HepG2 (cell line): ENCODE measurements around the gene CAND2. TPM values are rescaled to one million over a fixed set of nuclear protein-coding genes. Genes with fewer than 3 reads are reported as not detected.

Experiments used
- ATAC-seq: fragments of 200-7000 bp; cut with Tn5 transposase; 3 replicates; pipeline ENCODE4 v1.9.1; 2020; ENCODE audit warnings: mild to moderate bottlenecking, moderate library complexity
- BruUV-seq: library from RNA; stranded (reverse); fragments of 400-500 nt; replicated peaks from 2 replicates; lab custom pipeline; 2021; lab: Mats Ljungman, UMichigan
- CTCF ChIA-PET: fragments of 300-600 bp; formaldehyde crosslinking; extraction: SDS; loops from one replicate; lab custom pipeline; 2021; ENCODE audit warnings: low total read pairs, inconsistent platforms, low intra/inter-chr PET ratio; lab: Yijun Ruan, JAX
- POLR2A ChIA-PET: fragments of 350-600 bp; sonication (Branson Sonifier 250); formaldehyde crosslinking; loops from one replicate; lab custom pipeline; 2020; ENCODE audit warnings: antibody characterized with exemption, inconsistent platforms; lab: Yijun Ruan, JAX
- DNase-seq: peaks from one replicate; pipeline ENCODE4 v3.0.0-alpha.2; 2015; ENCODE audit warnings: low spot score
- FAIRE-seq: peaks from 3 replicates; lab custom pipeline; 2011; peaks lifted over from hg19 to GRCh38; lab: Jason Lieb, UNC
- H2AFZ ChIP-seq: one replicate; pipeline ENCODE4 v1.6.1; 2011; ENCODE audit warnings: low read length, inconsistent platforms
- H3K27ac ChIP-seq: fragments of 300-600 bp; 3 replicates; pipeline ENCODE4 v1.8.0; 2011; ENCODE audit warnings: mixed run types, mild to moderate bottlenecking, mixed read lengths, low read length, inconsistent platforms; ENCODE audit not compliant: insufficient read depth; ENCODE audit errors: extremely low read length
- H3K27me3 ChIP-seq, 2 experiments: fragments of 200-600 bp in 1 of 2; 2 replicates in 1 of 2; 3 replicates in 1 of 2; pipeline versions ENCODE4 v1.6.0 to v1.8.0; 2011; ENCODE audit warnings: low read length in 2 of 2, mild to moderate bottlenecking in 2 of 2, moderate library complexity in 2 of 2, inconsistent platforms in 1 of 2; ENCODE audit not compliant: insufficient read depth in 2 of 2, control insufficient read depth in 1 of 2
- H3K36me3 ChIP-seq, 2 experiments: fragments of 200-600 bp in 1 of 2; replicated peaks in 1 of 2; 2 replicates in 1 of 2; 3 replicates in 1 of 2; pipeline versions ENCODE4 v1.5.1 to v1.8.0; 2011; ENCODE audit warnings: low read length in 2 of 2, inconsistent platforms in 1 of 2; ENCODE audit not compliant: insufficient read depth in 2 of 2, control insufficient read depth in 1 of 2
- H3K4me1 ChIP-seq: 2 replicates; pipeline ENCODE4 v1.5.1; 2012; ENCODE audit warnings: low read length, inconsistent platforms; ENCODE audit not compliant: insufficient read depth
- H3K4me2 ChIP-seq: 2 replicates; pipeline ENCODE4 v1.6.0; 2011; ENCODE audit warnings: low read depth, low read length, inconsistent platforms
- H3K4me3 ChIP-seq, 3 experiments: fragments of 200-600 bp in 1 of 3; sonication (generic), shearing (Covaris generic) in 1 of 3; replicated peaks in 1 of 3; 2 replicates each; pipeline ENCODE4 v1.5.1; 2011 to 2016; ENCODE audit warnings: low read length in 3 of 3, inconsistent platforms in 2 of 3, low read depth in 2 of 3, mild to moderate bottlenecking in 2 of 3, control low read depth in 1 of 3, mixed read lengths in 1 of 3; ENCODE audit not compliant: insufficient read depth in 1 of 3
- H3K79me2 ChIP-seq: one replicate; pipeline ENCODE4 v1.6.1; 2011; ENCODE audit warnings: low read length, inconsistent platforms; ENCODE audit not compliant: insufficient read depth
- H3K9ac ChIP-seq: 2 replicates; pipeline ENCODE4 v1.6.0; 2011; ENCODE audit warnings: mild to moderate bottlenecking, low read depth, low read length, inconsistent platforms; ENCODE audit not compliant: insufficient read depth
- H3K9me3 ChIP-seq: 2 replicates; pipeline ENCODE4 v1.5.1; 2012; ENCODE audit warnings: mild to moderate bottlenecking, low read length
- H4K20me1 ChIP-seq: 2 replicates; pipeline ENCODE4 v1.6.0; 2011; ENCODE audit warnings: inconsistent platforms, mild to moderate bottlenecking, low read length, moderate library complexity; ENCODE audit not compliant: insufficient read depth
- CREB1 ChIP-seq, 2 experiments: fragments of 450-650 bp in 1 of 2; IDR thresholded peaks; 2 replicates each; pipeline ENCODE4 v1.6.1; 2016 to 2017; ENCODE audit warnings: control low read depth in 1 of 2, mild to moderate bottlenecking in 1 of 2, missing compliant biosample characterization in 1 of 2, missing genetic modification characterization in 1 of 2
- DNMT3B ChIP-seq: conservative IDR thresholded peaks from 2 replicates; pipeline ENCODE4 v1.6.1; 2016; ENCODE audit warnings: missing biosample characterization, control low read depth
- KDM3A ChIP-seq: IDR thresholded peaks from 2 replicates; pipeline ENCODE4 v1.6.1; 2018; ENCODE audit warnings: low read depth, missing compliant biosample characterization
- KDM6A ChIP-seq: IDR thresholded peaks from 2 replicates; pipeline ENCODE4 v1.6.1; 2016; ENCODE audit warnings: low read depth
- MEIS2 ChIP-seq: sonication (generic); formaldehyde crosslinking; IDR thresholded peaks from 2 replicates; pipeline ENCODE4 v1.9.0; 2021; ENCODE audit warnings: mild to moderate bottlenecking, missing genetic modification reagents
- NFIC ChIP-seq: IDR thresholded peaks from 2 replicates; pipeline ENCODE4 v1.6.1; 2012; ENCODE audit warnings: mild to moderate bottlenecking, low read length, inconsistent platforms
- POLR2G ChIP-seq: fragments of 200-400 bp; formaldehyde crosslinking; IDR thresholded peaks from 2 replicates; pipeline ENCODE4 v1.6.1; 2018; ENCODE audit warnings: mild to moderate bottlenecking, low read depth, low read length, moderate library complexity
- SIX4 ChIP-seq: sonication (generic); formaldehyde crosslinking; IDR thresholded peaks from 2 replicates; pipeline ENCODE4 v1.4.0; 2020; ENCODE audit warnings: missing genetic modification reagents
- TBL1XR1 ChIP-seq: fragments of 150-350 bp; IDR thresholded peaks from 2 replicates; pipeline ENCODE4 v1.6.1; 2014; ENCODE audit warnings: borderline replicate concordance, low read length; ENCODE audit not compliant: partially characterized antibody
- TEAD3 ChIP-seq: optimal IDR thresholded peaks from 2 replicates; pipeline ENCODE3; 2016; ENCODE audit warnings: borderline replicate concordance
- ZBTB7A ChIP-seq: sonication (generic); formaldehyde crosslinking; IDR thresholded peaks from 2 replicates; pipeline ENCODE4 v1.8.0; 2022; ENCODE audit warnings: mild to moderate bottlenecking, missing genetic modification reagents
- ZFX ChIP-seq: sonication (generic); formaldehyde crosslinking; IDR thresholded peaks from 2 replicates; pipeline ENCODE4 v1.4.0; 2020; ENCODE audit warnings: mild to moderate bottlenecking, low read depth, missing genetic modification reagents, moderate library complexity
- ZFY ChIP-seq: sonication (generic); formaldehyde crosslinking; IDR thresholded peaks from 2 replicates; pipeline ENCODE4 v1.4.0; 2020; ENCODE audit warnings: missing genetic modification reagents
- ZMAT5 ChIP-seq: sonication (generic); formaldehyde crosslinking; IDR thresholded peaks from 2 replicates; pipeline ENCODE4 v1.5.0; 2020; ENCODE audit warnings: mild to moderate bottlenecking, low read depth, missing genetic modification reagents, borderline replicate concordance
- ZNF34 ChIP-seq: sonication (generic); formaldehyde crosslinking; IDR thresholded peaks from 2 replicates; pipeline ENCODE4 v1.4.0; 2020; ENCODE audit warnings: mild to moderate bottlenecking, missing genetic modification reagents, borderline replicate concordance
- ZNF687 ChIP-seq: sonication (generic); formaldehyde crosslinking; IDR thresholded peaks from 2 replicates; pipeline ENCODE4 v1.5.1; 2020; ENCODE audit warnings: mild to moderate bottlenecking, missing genetic modification reagents, moderate library complexity
- ZNF891 ChIP-seq: sonication (generic); formaldehyde crosslinking; IDR thresholded peaks from 2 replicates; pipeline ENCODE4 v1.5.0; 2020; ENCODE audit warnings: mild to moderate bottlenecking, missing genetic modification reagents
- ZSCAN29 ChIP-seq: sonication (generic); formaldehyde crosslinking; conservative IDR thresholded peaks from 2 replicates; pipeline ENCODE4 v1.4.0; 2020; ENCODE audit warnings: mild to moderate bottlenecking, missing genetic modification reagents
- ZSCAN5A ChIP-seq: sonication (generic); formaldehyde crosslinking; IDR thresholded peaks from 2 replicates; pipeline ENCODE4 v1.8.0; 2022; ENCODE audit warnings: mild to moderate bottlenecking, missing genetic modification reagents, borderline replicate concordance
- WGBS: methylation state at CpG from one replicate; pipeline ENCODE4 v1.1.6; 2017; ENCODE audit warnings: low lambda C conversion rate; 5-methylcytosine and 5-hydroxymethylcytosine counted together
- in situ Hi-C: cut with HindIII; loops from 2 replicates; pipeline ENCODE4 v1.10.0; 2017; ENCODE audit warnings: low pct_unique_long_range_greater_than_20kb; ENCODE audit not compliant: extremely low pct_ligation_motif_present
- intact Hi-C: fragments of 100-400 bp; cut with micrococcal nuclease; formaldehyde crosslinking; loops from one replicate; pipeline ENCODE4 v1.10.0; 2022; ENCODE audit not compliant: unreplicated experiment
- polyA plus RNA-seq, 8 experiments: library from polyadenylated mRNA; depleted of rRNA in 3 of 8; stranded (reverse) in 7 of 8; unstranded in 1 of 8; fragments of >200 nt; fragmentation: Illumina TruSeq in 4 of 8; extraction: Trizol in 4 of 8; gene quantifications; 2 replicates each; pipeline versions ENCODE4 v1.2.1 to v1.2.3, GENCODE V29; 2011 to 2016; ENCODE audit warnings: low read depth in 4 of 8, missing spikeins in 1 of 8, mixed read lengths in 1 of 8; ENCODE audit not compliant: insufficient read depth in 1 of 8
- total RNA-seq, 5 experiments: library from RNA; depleted of rRNA; stranded (reverse); fragments of >200 nt; fragmentation: Illumina TruSeq; extraction: Trizol; gene quantifications; 2 replicates each; pipeline ENCODE4 v1.2.3, GENCODE V29; 2016; ENCODE audit warnings: low read depth in 1 of 5

CAND2 gene
- total and polyA plus RNA-seq, 2 of the 13 experiments (the other 11 are each of a cell fraction or from before 2014, with no cell fraction given), result 0.01 TPM; not detected in 1

GRCh38 chr3:12759097-12759679 lies 37.3 kb upstream of the CAND2 start, which contains the start of gene TMEM40:
Gene TMEM40, minus strand, starts transcription at chr3:12759259. Its CDS starts 9,427 bp downstream, at chr3:12749832.
- H3K27ac ChIP-seq, result no peak within 1 kb of the TSS
- no peak within 1 kb of the TSS for H3K9ac ChIP-seq
- no peaks in the 10 kb centered on the region for H3K36me3 ChIP-seq
- no peaks in the 10 kb centered on the region for H4K20me1 ChIP-seq
- ChIA-PET POLR2A (no interaction called here), CTCF (no interaction called here)
- FAIRE-seq (no peak), ATAC-seq (peak; percentile 64), DNase-seq (no peak)
- H3K4me1 ChIP-seq, result peaks cover 29% of the 10 kb centered on the region
- no peaks in the 10 kb centered on the region for H3K79me2 ChIP-seq
- WGBS, result 25% methylated on average over 4 of the region's 10 CpGs
- H3K4me2 ChIP-seq, result peak within 1 kb of the TSS; percentile 50
- in situ Hi-C loops, result no loop called here
- H3K27me3 ChIP-seq, result 0 out of 5 replicates have a peak, but pooled peaks cover 0 to 3% of the 10 kb centered on the region in 2 experiments
- peak within 1 kb of the TSS; percentile 56 for H2AFZ ChIP-seq
- peak within 1 kb of the TSS in 1 of 3 experiments; percentile 29; a peak in 1 of 6 replicates for H3K4me3 ChIP-seq
- intact Hi-C loops, result no loop called here
- H3K9me3 ChIP-seq, result no peaks in the 10 kb centered on the region
- BruUV-seq, result no TSS peak
- peak; percentile 53 for TF ChIP-seq ZFX (CRISPR knock-in tag)
- no peak for TF ChIP-seq SIX4 (CRISPR knock-in tag)
- no peak for TF ChIP-seq POLR2G
- TF ChIP-seq ZFY (CRISPR knock-in tag), result 0 out of 2 replicates have a peak, but pooled peaks have one; percentile 15
- TF ChIP-seq KDM6A, result no peak
- peak; percentile 50 for TF ChIP-seq TEAD3 (CRISPR knock-in tag)
- TF ChIP-seq ZBTB7A (CRISPR knock-in tag), result no peak
- TF ChIP-seq TBL1XR1, result no peak
- no peak for TF ChIP-seq MEIS2
- no peak for TF ChIP-seq ZNF891 (CRISPR knock-in tag)
- no peak for TF ChIP-seq DNMT3B (CRISPR knock-in tag)
- no peak for TF ChIP-seq ZMAT5 (CRISPR knock-in tag)
- TF ChIP-seq KDM3A (CRISPR knock-in tag), result no peak
- TF ChIP-seq ZSCAN29, result no peak
- TF ChIP-seq ZNF34 (CRISPR knock-in tag), result no peak
- TF ChIP-seq ZSCAN5A (CRISPR knock-in tag), result no peak
- peak; percentile 20; the same call in 1 of the 2 replicates for TF ChIP-seq CREB1 (IDR thresholded peaks at IDR 0.05)
- no peak for TF ChIP-seq CREB1 (CRISPR knock-in tag; IDR thresholded peaks at IDR 0.05)
- no peak for TF ChIP-seq NFIC
- peak; percentile 60 for TF ChIP-seq ZNF687 (CRISPR knock-in tag)
